ENCODE results near the gene RIT2.

The RIT2 gene

DNA sequence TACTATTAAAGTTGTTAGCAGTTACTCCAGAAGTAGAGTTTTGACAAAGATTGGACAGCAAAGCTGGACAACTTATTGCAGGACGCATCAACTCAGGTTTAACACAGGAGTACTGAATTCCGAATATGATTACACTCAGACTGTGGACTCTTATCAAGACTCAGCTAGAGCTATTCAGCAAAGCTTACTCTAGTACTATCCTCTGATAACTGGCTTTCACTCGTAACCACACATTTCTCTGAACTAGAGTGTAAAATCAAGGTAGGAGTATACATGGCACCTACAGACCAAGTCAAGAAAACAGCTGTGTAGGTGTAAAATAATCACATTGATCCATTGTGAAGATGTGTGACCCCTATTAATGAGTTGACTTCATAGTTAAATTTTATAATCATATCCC, 154.2 kb downstream of the RIT2 start:
- H3K27me3 Mint-ChIP-seq, result no peaks in the 10 kb centered on the region
- H3K27ac Mint-ChIP-seq, result no peak overlapping the region
- ATAC-seq (replicated peaks) (no peak), DNase-seq (no peak)
- no peaks in the 10 kb centered on the region for H3K36me3 Mint-ChIP-seq (ENCODE audit: insufficient read depth)
- no peaks in the 10 kb centered on the region for H3K4me1 Mint-ChIP-seq (ENCODE audit: low read depth in 2 of 2)
- no peak overlapping the region for H3K4me3 Mint-ChIP-seq
- peaks cover 0 to 6% of the 10 kb centered on the region in 2 donors for H3K9me3 Mint-ChIP-seq

DNA sequence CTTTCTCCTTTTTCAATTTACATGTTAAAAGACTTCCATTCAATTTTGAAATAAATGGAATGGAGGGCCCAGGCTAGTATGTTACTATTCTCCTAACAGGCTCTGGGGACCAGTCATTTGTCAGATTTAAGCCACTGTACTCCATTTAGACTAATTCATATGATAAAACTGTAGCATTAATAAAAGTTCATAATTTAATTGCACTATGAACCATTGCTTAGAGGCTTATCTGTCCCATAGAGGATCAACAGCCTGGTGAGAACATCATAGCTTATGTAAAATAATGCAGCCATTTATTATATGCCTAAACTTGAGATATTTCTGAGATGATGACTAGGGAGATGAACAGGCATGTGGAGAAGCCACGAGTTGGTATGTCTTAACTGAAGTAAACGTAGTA, 156.0 kb downstream of the RIT2 start:
- Mint-ChIP-seq H3K4me3 (no peak overlapping the region), H3K4me1 (ENCODE audit: low read depth in 2 of 2) (no peaks in the 10 kb centered on the region), H3K9me3 (peaks cover 0 to 9% of the 10 kb centered on the region in 2 donors), H3K27me3 (no peaks in the 10 kb centered on the region), H3K27ac (no peak overlapping the region), H3K36me3 (ENCODE audit: insufficient read depth) (no peaks in the 10 kb centered on the region)
- no peak for DNase-seq
- ATAC-seq (replicated peaks), result no peak

- Mint-ChIP-seq H3K4me1 (ENCODE audit: low read depth in 2 of 2) (no peaks in the 10 kb centered on the region), H3K36me3 (ENCODE audit: insufficient read depth) (no peaks in the 10 kb centered on the region), H3K27me3 (no peaks in the 10 kb centered on the region), H3K27ac (no peak overlapping the region), H3K9me3 (peaks cover 0 to 9% of the 10 kb centered on the region in 2 donors), H3K4me3 (no peak overlapping the region)
- DNase-seq, result no peak
- ATAC-seq (replicated peaks), result no peak
These were observed 157.1 kb downstream of the RIT2 start for GRCh38 chr18:42958353-42958752.

- no peak for ATAC-seq (replicated peaks)
These were observed 159.2 kb downstream of the RIT2 start for GRCh38 chr18:42956287-42956686.

GRCh38 chr18:42954887-42955286, 160.6 kb downstream of the RIT2 start:
- no peak overlapping the region for H3K27ac Mint-ChIP-seq
- H3K9me3 Mint-ChIP-seq, result peaks cover 2 to 15% of the 10 kb centered on the region in 2 donors
- ATAC-seq (replicated peaks), result no peak
- no peaks in the 10 kb centered on the region for H3K27me3 Mint-ChIP-seq
- no peaks in the 10 kb centered on the region for H3K36me3 Mint-ChIP-seq (ENCODE audit: insufficient read depth)
- H3K4me3 Mint-ChIP-seq, result no peak overlapping the region
- no peaks in the 10 kb centered on the region for H3K4me1 Mint-ChIP-seq (ENCODE audit: low read depth in 2 of 2)
- no peak for DNase-seq

More at GRCh38 chr18:42956287-42956686, 159.2 kb downstream of the RIT2 start:
- H3K9me3 Mint-ChIP-seq, result peaks cover 0 to 15% of the 10 kb centered on the region in 2 donors
- H3K27me3 Mint-ChIP-seq, result no peaks in the 10 kb centered on the region
- H3K4me1 Mint-ChIP-seq (ENCODE audit: low read depth in 2 of 2), result no peaks in the 10 kb centered on the region
- H3K27ac Mint-ChIP-seq, result no peak overlapping the region
- no peak for DNase-seq
- H3K36me3 Mint-ChIP-seq (ENCODE audit: insufficient read depth), result no peaks in the 10 kb centered on the region
- H3K4me3 Mint-ChIP-seq, result no peak overlapping the region

- no peaks in the 10 kb centered on the region for H3K4me1 Mint-ChIP-seq (ENCODE audit: low read depth in 2 of 2)
- no peak overlapping the region for H3K4me3 Mint-ChIP-seq
- DNase-seq (no peak), ATAC-seq (replicated peaks) (no peak)
- H3K36me3 Mint-ChIP-seq (ENCODE audit: insufficient read depth), result no peaks in the 10 kb centered on the region
- peaks cover 10 to 11% of the 10 kb centered on the region in 2 donors for H3K9me3 Mint-ChIP-seq
- H3K27ac Mint-ChIP-seq, result no peak overlapping the region
- no peaks in the 10 kb centered on the region for H3K27me3 Mint-ChIP-seq
These were observed 162.2 kb downstream of the RIT2 start for GRCh38 chr18:42953306-42953705.

- no peak overlapping the region for H3K27ac Mint-ChIP-seq
- no peaks in the 10 kb centered on the region for H3K4me1 Mint-ChIP-seq (ENCODE audit: low read depth in 2 of 2)
- H3K4me3 Mint-ChIP-seq, result no peak overlapping the region
- no peaks in the 10 kb centered on the region for H3K27me3 Mint-ChIP-seq
- peaks cover 10 to 11% of the 10 kb centered on the region in 2 donors for H3K9me3 Mint-ChIP-seq
- DNase-seq (no peak), ATAC-seq (replicated peaks) (no peak)
- no peaks in the 10 kb centered on the region for H3K36me3 Mint-ChIP-seq (ENCODE audit: insufficient read depth)
These were observed 164.8 kb downstream of the RIT2 start for GRCh38 chr18:42950732-42951131.

- H3K4me1 Mint-ChIP-seq (ENCODE audit: low read depth in 2 of 2), result no peaks in the 10 kb centered on the region
- H3K4me3 Mint-ChIP-seq, result no peak overlapping the region
- H3K36me3 Mint-ChIP-seq (ENCODE audit: insufficient read depth), result no peaks in the 10 kb centered on the region
- no peak overlapping the region for H3K27ac Mint-ChIP-seq
- no peak for ATAC-seq (replicated peaks)
- no peaks in the 10 kb centered on the region for H3K27me3 Mint-ChIP-seq
- peaks cover 12 to 17% of the 10 kb centered on the region in 2 donors for H3K9me3 Mint-ChIP-seq
- no peak for DNase-seq
These were observed 166.7 kb downstream of the RIT2 start for GRCh38 chr18:42948831-42949230.

DNA sequence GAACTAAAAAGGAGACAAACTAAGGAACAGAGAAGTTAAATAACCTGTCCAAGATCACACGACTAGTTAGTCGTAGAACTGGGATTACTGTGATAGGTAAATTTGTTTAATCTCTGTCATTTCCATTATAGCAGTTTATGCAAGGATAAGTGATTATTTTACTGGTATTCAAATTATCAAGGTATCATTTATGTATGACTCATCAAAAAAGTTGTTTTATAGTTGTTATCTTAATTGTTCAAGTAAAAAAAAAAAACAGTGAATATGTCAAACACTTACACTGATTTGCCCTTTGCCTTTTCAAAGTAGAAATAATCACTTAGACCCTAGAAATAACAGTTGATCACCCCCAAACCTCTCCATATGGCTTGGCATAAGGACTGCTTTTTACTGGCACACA, 173.6 kb downstream of the RIT2 start:
- no peak overlapping the region for H3K4me3 Mint-ChIP-seq
- ATAC-seq (replicated peaks) (no peak), DNase-seq (no peak)
- H3K9me3 Mint-ChIP-seq, result peaks cover 6 to 32% of the 10 kb centered on the region in 2 donors
- H3K27me3 Mint-ChIP-seq, result no peaks in the 10 kb centered on the region
- no peaks in the 10 kb centered on the region for H3K36me3 Mint-ChIP-seq (ENCODE audit: insufficient read depth)
- no peak overlapping the region for H3K27ac Mint-ChIP-seq
- no peaks in the 10 kb centered on the region for H3K4me1 Mint-ChIP-seq (ENCODE audit: low read depth in 2 of 2)

DNA sequence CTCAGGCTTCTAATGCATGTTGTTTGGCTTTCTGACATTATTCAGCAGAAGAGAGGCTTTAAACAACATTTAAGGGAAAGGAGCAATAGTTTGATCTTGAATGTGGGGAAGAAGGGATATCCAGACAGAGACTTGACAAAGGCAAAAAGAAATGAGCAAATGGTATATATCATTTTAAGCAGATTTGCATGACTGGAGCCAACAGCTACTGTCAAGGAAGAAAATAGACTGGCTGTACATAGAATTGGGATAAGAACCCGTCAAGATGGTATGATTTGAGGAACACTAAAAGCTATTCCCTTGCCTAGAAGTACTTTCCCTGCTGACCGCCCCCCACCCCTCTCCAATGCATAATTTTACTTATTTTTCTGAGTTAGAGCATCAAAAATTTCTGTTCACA, 174.5 kb downstream of the RIT2 start:
- H3K4me3 Mint-ChIP-seq, result no peak overlapping the region
- no peaks in the 10 kb centered on the region for H3K4me1 Mint-ChIP-seq (ENCODE audit: low read depth in 2 of 2)
- peaks cover 6 to 32% of the 10 kb centered on the region in 2 donors for H3K9me3 Mint-ChIP-seq
- ATAC-seq (replicated peaks), result no peak
- H3K27ac Mint-ChIP-seq, result no peak overlapping the region
- H3K36me3 Mint-ChIP-seq (ENCODE audit: insufficient read depth), result no peaks in the 10 kb centered on the region
- no peak for DNase-seq
- H3K27me3 Mint-ChIP-seq, result no peaks in the 10 kb centered on the region

GRCh38 chr18:42937436-42937835, 178.0 kb downstream of the RIT2 start:
- H3K36me3 Mint-ChIP-seq (ENCODE audit: insufficient read depth), result no peaks in the 10 kb centered on the region
- no peak for DNase-seq
- no peaks in the 10 kb centered on the region for H3K4me1 Mint-ChIP-seq (ENCODE audit: low read depth in 2 of 2)
- no peak overlapping the region for H3K4me3 Mint-ChIP-seq
- no peaks in the 10 kb centered on the region for H3K27me3 Mint-ChIP-seq
- ATAC-seq (replicated peaks), result no peak
- H3K27ac Mint-ChIP-seq, result no peak overlapping the region
- peaks cover 0 to 19% of the 10 kb centered on the region in 2 donors for H3K9me3 Mint-ChIP-seq

- H3K27ac Mint-ChIP-seq, result no peak overlapping the region
- no peak for ATAC-seq (replicated peaks)
These were observed 179.2 kb downstream of the RIT2 start for GRCh38 chr18:42936289-42936688.

DNA sequence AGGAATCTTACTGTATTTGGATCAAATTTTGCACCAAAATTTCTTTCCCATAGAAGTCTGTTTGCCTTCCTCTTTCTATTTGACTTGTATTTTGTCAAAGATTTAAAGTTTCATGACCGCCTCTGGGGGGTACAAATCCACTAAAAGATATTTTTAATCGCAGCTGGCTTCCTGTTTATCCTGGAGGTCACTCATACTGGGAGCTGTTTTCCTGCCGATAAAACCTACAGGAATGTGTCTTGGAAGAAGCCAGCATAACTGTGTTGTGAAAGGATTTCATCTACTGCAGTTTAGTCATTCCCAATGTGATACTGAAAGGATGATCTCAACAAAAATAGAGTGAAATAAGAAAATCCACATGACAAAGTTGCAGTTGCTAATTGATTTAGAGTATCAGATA, 184.0 kb downstream of the RIT2 start:
- ATAC-seq (replicated peaks) (no peak), DNase-seq (no peak)
- Mint-ChIP-seq H3K27ac (no peak overlapping the region), H3K9me3 (peaks cover 4 to 8% of the 10 kb centered on the region in 2 donors), H3K4me1 (ENCODE audit: low read depth in 2 of 2) (no peaks in the 10 kb centered on the region), H3K27me3 (no peaks in the 10 kb centered on the region), H3K36me3 (ENCODE audit: insufficient read depth) (no peaks in the 10 kb centered on the region), H3K4me3 (no peak overlapping the region)

More at GRCh38 chr18:42936289-42936688, 179.2 kb downstream of the RIT2 start:
- H3K4me1 Mint-ChIP-seq (ENCODE audit: low read depth in 2 of 2), result no peaks in the 10 kb centered on the region
- peaks cover 0 to 15% of the 10 kb centered on the region in 2 donors for H3K9me3 Mint-ChIP-seq
- no peaks in the 10 kb centered on the region for H3K36me3 Mint-ChIP-seq (ENCODE audit: insufficient read depth)
- H3K4me3 Mint-ChIP-seq, result no peak overlapping the region
- DNase-seq, result no peak
- H3K27me3 Mint-ChIP-seq, result no peaks in the 10 kb centered on the region

DNA sequence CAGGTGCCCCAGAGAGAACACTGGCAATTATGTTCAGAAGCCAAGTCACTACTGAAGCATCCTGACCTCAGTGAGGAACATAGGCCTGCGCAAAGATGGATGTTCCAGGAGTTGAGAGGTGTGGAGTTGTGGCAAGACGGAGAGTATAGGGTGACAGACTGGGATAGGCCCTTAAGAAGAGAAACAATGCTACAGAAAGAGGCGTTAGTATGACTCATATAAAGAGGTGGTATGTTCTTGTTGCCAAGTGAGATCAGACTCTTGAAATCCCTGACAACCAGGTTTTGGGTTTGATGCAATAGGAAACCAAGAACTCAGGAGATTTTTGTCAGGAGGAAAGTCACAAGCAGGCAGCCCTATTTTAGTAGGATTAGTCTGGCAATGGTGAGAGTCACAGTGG, 185.6 kb downstream of the RIT2 start:
- ATAC-seq (replicated peaks), result no peak

GRCh38 chr18:42929181-42929580, 186.3 kb downstream of the RIT2 start:
- Mint-ChIP-seq H3K27me3 (no peaks in the 10 kb centered on the region), H3K9me3 (peaks cover 4 to 8% of the 10 kb centered on the region in 2 donors), H3K4me3 (no peak overlapping the region), H3K36me3 (ENCODE audit: insufficient read depth) (no peaks in the 10 kb centered on the region), H3K27ac (no peak overlapping the region), H3K4me1 (ENCODE audit: low read depth in 2 of 2) (no peaks in the 10 kb centered on the region)
- no peak for ATAC-seq (replicated peaks)
- DNase-seq, result no peak

More for the DNA sequence above, 185.6 kb downstream of the RIT2 start:
- Mint-ChIP-seq H3K4me1 (ENCODE audit: low read depth in 2 of 2) (no peaks in the 10 kb centered on the region), H3K4me3 (no peak overlapping the region), H3K27ac (no peak overlapping the region), H3K36me3 (ENCODE audit: insufficient read depth) (no peaks in the 10 kb centered on the region), H3K27me3 (no peaks in the 10 kb centered on the region), H3K9me3 (peaks cover 4 to 8% of the 10 kb centered on the region in 2 donors)
- DNase-seq, result no peak

All from effector memory CD8-positive, alpha-beta T cell (primary cell).